NB4 (cell line): ENCODE measurements around the gene DPP10.

ENCODE experiments used
- DNase-seq: peaks from one replicate; pipeline ENCODE4 v3.0.0; 2010; ENCODE audit warnings: low read depth
- H3K4me3 ChIP-seq: one replicate; pipeline ENCODE4 v1.5.1; 2011; ENCODE audit warnings: mild to moderate bottlenecking, low read depth, low read length, moderate library complexity
- MYC ChIP-seq: IDR thresholded peaks from 2 replicates; pipeline ENCODE4 v1.6.1; 2011; ENCODE audit warnings: low read depth, low read length
- POLR2A ChIP-seq: IDR thresholded peaks from 2 replicates; pipeline ENCODE4 v1.6.1; 2011; ENCODE audit warnings: mild to moderate bottlenecking; ENCODE audit not compliant: insufficient read length; ENCODE audit errors: extremely low read depth
- TF ChIP-seq, protein P1 (sequence below): IDR thresholded peaks from 2 replicates; pipeline ENCODE4 v1.6.1; 2011; ENCODE audit warnings: low read depth, low read length
- TF ChIP-seq, protein P2 (sequence below): IDR thresholded peaks from one replicate; pipeline ENCODE4 v1.5.1; 2012; ENCODE audit warnings: low read depth, low read length

DPP10 gene

DNA sequence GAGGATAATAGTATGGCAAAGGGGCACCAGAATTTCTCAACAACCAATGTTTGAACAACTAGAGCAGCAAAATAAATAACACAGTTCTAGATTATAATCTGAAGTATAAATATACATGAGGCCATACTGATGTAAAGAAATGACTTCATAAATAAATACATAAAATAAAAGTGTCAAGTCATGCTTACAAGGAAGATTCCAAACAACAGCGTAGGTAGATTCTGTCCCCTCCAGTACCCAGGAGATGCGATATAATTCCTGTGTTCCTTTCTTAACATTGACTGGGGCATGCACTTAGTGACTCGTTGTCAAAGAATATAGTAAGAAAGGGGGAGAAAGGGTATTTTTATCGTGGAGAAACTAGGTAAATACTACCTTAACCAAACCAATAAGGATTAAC, 355.1 kb downstream of the DPP10 start:
- no peak overlapping the region for H3K4me3 ChIP-seq
- TF ChIP-seq, protein P1, sequence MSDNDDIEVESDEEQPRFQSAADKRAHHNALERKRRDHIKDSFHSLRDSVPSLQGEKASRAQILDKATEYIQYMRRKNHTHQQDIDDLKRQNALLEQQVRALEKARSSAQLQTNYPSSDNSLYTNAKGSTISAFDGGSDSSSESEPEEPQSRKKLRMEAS = no peak
- TF ChIP-seq MYC (no peak), POLR2A (no peak)
- TF ChIP-seq, protein P2, sequence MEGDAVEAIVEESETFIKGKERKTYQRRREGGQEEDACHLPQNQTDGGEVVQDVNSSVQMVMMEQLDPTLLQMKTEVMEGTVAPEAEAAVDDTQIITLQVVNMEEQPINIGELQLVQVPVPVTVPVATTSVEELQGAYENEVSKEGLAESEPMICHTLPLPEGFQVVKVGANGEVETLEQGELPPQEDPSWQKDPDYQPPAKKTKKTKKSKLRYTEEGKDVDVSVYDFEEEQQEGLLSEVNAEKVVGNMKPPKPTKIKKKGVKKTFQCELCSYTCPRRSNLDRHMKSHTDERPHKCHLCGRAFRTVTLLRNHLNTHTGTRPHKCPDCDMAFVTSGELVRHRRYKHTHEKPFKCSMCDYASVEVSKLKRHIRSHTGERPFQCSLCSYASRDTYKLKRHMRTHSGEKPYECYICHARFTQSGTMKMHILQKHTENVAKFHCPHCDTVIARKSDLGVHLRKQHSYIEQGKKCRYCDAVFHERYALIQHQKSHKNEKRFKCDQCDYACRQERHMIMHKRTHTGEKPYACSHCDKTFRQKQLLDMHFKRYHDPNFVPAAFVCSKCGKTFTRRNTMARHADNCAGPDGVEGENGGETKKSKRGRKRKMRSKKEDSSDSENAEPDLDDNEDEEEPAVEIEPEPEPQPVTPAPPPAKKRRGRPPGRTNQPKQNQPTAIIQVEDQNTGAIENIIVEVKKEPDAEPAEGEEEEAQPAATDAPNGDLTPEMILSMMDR = no peak
- no peak for DNase-seq

GRCh38 chr2:114797942-114798341, 355.5 kb downstream of the DPP10 start:
- TF ChIP-seq MYC (no peak), POLR2A (no peak)
- TF ChIP-seq, protein P2 = no peak
- TF ChIP-seq, protein P1 = no peak
- H3K4me3 ChIP-seq = no peak overlapping the region
- DNase-seq = no peak

DNA sequence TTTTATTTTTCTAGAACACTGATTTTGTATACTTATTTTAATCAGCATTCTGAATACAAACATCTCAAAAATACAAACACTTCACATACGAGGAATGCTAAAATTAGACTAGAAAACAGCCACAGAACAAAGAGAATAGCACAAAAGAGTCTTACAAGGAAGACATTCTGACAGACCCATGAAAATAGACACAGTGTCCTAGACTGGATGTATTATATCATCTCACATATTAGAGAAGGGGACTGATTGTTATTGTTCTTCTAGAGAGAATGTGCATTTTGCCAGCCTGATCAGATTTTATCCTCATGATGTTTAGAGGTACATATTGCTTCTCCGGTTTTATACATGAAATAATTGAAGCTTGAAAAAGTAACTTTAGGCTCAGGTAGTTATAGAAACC, 357.9 kb downstream of the DPP10 start:
- TF ChIP-seq, protein P1 = no peak
- TF ChIP-seq MYC (no peak), POLR2A (no peak)
- TF ChIP-seq, protein P2 = no peak

DNA sequence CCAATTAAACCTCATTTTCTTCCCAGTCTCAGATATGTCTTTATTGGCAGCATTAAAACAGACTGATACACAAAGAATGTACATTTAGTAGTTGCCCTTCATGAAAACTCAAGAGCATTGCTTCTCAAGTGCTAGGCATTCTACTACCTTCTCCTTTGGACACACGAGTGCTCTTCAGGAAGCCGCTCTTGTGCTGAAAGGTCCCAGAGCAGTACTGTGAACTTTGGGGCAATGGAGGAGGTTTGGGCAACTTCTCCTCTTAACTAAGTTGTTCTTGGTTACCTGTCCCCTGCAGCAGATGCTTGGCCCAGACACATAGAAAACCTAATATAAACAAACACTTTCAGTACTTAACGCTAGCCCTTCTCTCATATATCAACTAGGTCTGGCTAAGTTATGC, 362.8 kb downstream of the DPP10 start:
- no peak for DNase-seq
- H3K4me3 ChIP-seq = no peak overlapping the region
- TF ChIP-seq POLR2A (no peak), MYC (no peak)
- TF ChIP-seq, protein P1 = no peak
- TF ChIP-seq, protein P2 = no peak

More for the DNA sequence above, 357.9 kb downstream of the DPP10 start:
- no peak for DNase-seq
- no peak overlapping the region for H3K4me3 ChIP-seq

DNA sequence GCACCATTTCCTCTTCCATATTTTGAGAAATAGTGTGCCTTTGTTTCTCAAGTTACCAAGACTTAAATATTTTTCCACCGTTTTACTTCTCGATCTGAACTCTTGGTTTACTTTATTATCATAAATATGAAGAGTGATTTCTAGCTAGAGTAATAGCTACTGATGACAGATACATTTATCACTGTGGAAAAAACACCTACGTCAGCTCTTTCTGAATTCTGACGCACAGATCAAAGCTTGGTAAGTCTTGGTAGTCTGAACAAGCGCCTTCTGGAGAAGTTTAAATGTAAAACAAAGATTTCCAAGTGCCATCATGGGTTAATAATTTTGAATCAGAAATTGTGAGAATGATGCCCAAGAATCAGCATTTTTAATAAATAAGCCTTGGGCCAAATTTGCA, 367.7 kb downstream of the DPP10 start:
- DNase-seq = no peak
- H3K4me3 ChIP-seq = no peak overlapping the region
- TF ChIP-seq MYC (no peak), POLR2A (no peak)
- TF ChIP-seq, protein P1 = no peak
- TF ChIP-seq, protein P2 = no peak

- H3K4me3 ChIP-seq = no peak overlapping the region
- TF ChIP-seq MYC (no peak), POLR2A (no peak)
- TF ChIP-seq, protein P2 = no peak
- TF ChIP-seq, protein P1 = no peak
- no peak for DNase-seq
These were observed 369.8 kb downstream of the DPP10 start for GRCh38 chr2:114812261-114812660.
